HCT116 (cell line): ENCODE data around the gene REPS2.

Experiments used
- POLR2AphosphoS5 ChIP-seq: IDR thresholded peaks from 2 replicates; pipeline ENCODE4 v1.6.1; 2011; ENCODE audit warnings: mild to moderate bottlenecking, low read depth, low read length, moderate library complexity
- TF ChIP-seq, protein P1 (sequence below), 3 experiments: fragments of 200-600 bp in 1 of 3; sonication (generic) in 1 of 3; IDR thresholded peaks in 2 of 3; conservative IDR thresholded peaks in 1 of 3; 2 replicates each; pipeline ENCODE4 v1.5.1; 2012 to 2017; ENCODE audit warnings: low read depth in 2 of 3, low read length in 2 of 3, antibody characterized with exemption in 1 of 3, borderline replicate concordance in 1 of 3, control low read depth in 1 of 3, mild to moderate bottlenecking in 1 of 3, mixed read lengths in 1 of 3, mixed run types in 1 of 3, moderate library complexity in 1 of 3; ENCODE audit not compliant: insufficient read depth in 1 of 3

DNA sequence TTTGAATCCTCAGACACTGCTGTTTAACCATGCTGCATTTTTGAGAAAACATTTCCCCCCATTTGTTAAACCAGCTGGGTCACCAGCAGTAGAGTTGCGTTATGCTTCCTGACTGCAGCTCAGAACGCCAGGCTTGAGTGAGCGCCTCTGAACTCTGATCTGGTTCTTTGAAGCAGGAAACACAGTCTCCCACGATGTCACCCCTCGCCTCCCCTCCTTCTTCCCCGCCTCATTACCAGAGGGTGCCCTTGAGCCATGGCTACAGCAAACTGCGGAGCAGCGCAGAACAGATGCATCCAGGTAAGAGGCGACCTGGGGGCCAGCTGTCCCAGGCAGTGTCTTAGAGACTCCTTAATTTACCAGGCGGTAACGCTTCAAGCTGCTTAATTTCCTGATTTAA lies 78.4 kb downstream of the REPS2 start:
- TF ChIP-seq, protein P1, sequence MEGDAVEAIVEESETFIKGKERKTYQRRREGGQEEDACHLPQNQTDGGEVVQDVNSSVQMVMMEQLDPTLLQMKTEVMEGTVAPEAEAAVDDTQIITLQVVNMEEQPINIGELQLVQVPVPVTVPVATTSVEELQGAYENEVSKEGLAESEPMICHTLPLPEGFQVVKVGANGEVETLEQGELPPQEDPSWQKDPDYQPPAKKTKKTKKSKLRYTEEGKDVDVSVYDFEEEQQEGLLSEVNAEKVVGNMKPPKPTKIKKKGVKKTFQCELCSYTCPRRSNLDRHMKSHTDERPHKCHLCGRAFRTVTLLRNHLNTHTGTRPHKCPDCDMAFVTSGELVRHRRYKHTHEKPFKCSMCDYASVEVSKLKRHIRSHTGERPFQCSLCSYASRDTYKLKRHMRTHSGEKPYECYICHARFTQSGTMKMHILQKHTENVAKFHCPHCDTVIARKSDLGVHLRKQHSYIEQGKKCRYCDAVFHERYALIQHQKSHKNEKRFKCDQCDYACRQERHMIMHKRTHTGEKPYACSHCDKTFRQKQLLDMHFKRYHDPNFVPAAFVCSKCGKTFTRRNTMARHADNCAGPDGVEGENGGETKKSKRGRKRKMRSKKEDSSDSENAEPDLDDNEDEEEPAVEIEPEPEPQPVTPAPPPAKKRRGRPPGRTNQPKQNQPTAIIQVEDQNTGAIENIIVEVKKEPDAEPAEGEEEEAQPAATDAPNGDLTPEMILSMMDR (IDR thresholded peaks at IDR 0.05 in 2 of 3, conservative IDR thresholded peaks at IDR 0.05 in 1 of 3; ENCODE audit: borderline replicate concordance in 1 of 3, insufficient read depth in 1 of 3, low read depth in 2 of 3, low read length in 2 of 3) = no peak
- no peak for TF ChIP-seq POLR2AphosphoS5
